Measurements from ENCODE around the gene RPTOR.
"Not testable (repeated sequence)": the region's sequence is repeated elsewhere in the genome, so short reads cannot be mapped to it uniquely, and the experiment has no call there.

Gene RPTOR

DNA sequence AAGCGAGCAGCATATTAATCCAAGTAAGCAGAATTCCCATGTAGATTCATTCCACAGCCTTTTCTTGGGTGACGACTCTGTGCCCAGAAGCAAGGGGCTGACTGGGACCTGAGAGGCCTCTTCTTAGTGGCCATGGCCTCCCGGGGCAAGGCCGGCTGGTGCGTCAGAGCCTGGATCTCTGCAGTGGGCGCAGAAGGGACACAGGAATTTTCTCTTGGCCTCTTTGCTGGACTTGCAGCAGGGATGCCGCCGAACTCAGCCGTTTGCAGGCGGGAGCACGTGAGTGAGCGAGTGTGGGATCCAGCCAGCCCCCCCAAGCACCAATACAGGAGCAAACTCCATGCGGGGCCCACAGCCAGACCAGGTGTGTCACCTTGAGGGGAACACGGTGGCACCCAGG, 151.8 kb downstream of the RPTOR start:
- FAIRE-seq, result no peak

DNA sequence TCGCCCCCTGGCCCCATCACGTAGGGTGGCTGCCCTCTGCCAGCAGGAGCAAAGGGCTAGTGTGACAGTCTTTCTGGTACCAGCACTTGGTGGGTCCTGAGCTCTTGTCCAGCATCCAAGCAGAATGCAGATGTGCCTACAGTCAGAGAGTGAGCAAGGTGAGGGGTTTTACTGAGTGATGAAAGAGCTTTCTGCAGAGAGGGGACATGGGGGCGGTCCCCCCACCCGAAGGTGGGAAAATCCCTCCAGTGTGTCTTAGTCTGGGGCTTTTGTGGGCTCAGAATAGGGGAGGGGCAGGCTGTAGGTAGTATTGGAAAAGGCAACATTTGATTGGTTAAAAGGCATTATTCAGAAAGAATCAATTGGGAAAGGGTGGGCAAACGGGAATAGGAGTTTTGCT, 152.3 kb downstream of the RPTOR start:
- no peak for FAIRE-seq

DNA sequence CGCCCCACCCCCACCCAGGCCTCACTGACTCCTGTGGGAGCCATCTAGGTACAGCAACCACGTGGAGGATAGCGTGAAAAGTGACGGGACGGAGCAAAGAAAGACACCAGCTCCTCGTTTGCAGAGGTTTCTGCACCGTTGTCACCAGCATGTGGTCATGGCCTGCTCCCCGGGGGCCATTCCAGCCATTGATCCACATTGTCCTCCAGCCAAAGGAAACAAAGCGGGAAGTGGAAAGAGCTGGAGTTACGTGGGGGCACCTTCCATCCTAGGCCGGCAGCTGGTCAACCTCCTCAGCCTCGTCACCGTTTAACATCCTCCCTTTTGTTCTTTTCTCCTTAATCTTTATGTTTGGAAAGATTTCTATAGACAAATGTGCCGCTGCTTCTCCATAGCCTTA, 153.7 kb downstream of the RPTOR start:
- no peak for FAIRE-seq

DNA sequence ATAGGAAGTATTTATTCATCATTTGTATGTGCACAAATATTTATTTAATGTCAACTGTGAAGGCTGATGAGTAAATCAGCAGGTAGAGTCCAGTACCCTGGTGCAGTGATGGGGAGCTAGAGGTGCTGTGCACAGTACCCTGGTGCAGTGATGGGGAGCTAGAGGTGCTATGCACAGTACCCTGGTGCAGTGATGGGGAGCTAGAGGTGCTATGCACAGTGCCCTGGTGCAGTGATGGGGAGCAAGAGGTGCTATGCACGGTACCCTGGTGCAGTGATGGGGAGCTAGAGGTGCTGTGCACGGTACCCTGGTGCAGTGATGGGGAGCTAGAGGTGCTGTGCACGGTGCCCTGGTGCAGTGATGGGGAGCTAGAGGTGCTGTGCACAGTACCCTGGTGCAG, 154.6 kb downstream of the RPTOR start:
- FAIRE-seq, result not testable (repeated sequence)

DNA sequence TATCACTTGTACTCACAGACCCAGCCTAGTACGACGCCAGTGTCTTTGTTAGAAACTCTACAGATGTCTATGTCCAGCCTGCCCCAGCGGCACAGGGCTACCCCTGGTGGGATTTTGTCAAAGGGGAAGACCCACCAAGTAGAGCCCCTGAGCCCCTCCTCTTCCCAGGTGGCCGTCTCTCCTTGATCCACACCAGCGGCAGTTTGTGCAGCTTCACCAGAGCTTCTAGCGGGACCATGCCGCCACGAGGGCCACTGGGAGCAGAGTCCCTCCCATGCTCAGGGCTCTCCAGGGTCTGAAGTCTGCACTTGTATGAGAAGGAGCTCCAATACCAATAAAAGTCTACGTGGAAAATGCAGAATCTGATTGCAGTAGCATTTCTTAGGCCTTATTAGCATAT, 157.1 kb downstream of the RPTOR start:
- FAIRE-seq, result no peak

DNA sequence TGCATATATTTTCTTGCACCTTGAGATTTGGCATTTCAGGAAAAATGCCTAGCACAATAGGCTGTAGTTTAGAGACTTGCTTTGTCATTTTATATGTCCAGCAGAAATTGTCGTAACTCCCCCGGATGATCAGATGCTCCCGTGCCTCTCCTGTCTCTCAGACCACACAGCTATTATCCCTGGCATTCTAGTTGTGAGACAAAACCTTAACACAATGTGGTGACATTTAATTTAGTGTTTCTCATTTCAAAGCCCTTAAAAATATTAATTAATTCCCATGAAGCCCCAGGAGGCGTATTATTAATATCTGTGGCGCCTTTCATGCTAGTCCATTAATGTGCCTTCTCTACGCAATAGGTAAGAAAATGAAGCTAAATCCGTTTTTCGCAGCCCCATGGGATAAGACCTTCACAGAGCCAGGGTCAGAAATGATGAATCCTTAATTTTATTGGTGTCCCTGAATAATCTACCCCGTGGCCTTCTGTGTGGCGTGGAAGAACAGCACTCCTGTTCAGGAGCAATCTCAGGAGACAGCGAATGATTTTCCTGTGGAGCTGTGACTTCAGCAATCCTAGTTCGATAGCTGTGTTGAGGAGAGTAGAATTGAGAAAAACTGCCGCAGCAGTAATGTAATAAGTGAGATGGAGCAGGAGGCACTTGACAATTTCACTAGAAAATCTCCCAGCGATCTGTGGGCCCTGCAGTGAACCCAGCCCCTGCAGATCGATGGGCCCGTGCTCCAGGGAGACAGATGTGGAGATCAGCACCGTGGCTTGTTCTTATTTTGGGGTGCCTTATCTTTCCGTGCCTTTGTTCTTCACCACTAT, 157.9 kb downstream of the RPTOR start:
- FAIRE-seq, result no peak

DNA sequence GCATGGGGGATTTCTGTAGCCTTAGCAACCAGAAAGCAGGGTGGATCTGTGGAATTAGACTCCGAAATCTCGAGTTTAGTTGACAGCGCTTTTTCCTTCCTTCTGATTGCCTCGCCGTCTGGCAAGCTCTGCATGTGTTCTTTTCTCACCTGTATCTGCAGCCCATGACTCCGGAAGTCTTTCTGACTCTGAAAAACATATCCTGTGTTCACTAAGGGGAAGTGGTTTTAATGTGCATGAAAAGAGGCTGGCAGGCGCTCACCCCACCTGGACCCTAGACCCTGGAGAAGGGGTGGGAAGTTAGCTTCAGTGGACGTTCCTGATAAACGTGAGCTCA, 158.5 kb downstream of the RPTOR start:
- no peak for FAIRE-seq

DNA sequence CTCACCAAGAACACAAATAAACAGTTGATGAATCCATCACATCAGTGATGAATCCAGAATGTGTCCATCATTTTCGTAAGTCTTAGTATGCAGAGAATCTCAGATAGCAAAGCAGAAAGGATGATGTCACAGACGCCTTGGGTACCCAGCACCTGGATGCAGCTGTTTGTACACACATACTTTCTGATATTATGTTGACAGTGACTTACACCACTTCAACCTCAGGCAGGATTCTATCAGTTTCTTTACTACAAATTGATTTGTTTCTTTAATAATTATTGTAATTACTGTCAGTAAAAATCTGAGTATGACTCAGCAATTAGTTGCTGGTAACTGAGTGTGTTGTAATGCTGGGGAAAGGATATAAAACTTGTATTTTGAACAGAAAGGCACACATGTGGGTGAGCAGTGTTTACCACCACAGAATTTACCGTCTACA, 159.8 kb downstream of the RPTOR start:
- no peak for FAIRE-seq

DNA sequence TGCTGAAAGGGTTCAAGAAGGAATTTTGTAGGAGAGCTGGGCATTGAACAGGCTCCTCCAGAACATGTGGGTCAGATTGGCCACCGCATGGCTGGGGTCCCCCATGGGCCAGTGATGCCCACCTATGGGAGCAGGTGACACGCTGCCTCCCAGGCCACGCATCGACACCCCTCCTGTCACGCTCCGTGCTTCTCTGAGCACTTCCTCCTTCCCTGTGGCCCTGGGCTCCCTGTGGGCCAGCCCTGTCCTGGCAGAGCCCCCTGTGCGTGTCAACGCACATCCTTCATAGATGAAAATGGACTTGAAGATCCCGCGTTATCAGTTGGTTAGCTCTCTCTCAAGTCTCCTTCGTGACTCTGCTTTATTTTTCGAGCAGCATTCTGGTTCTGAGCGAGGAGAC, 160.3 kb downstream of the RPTOR start:
- FAIRE-seq, result no peak

DNA sequence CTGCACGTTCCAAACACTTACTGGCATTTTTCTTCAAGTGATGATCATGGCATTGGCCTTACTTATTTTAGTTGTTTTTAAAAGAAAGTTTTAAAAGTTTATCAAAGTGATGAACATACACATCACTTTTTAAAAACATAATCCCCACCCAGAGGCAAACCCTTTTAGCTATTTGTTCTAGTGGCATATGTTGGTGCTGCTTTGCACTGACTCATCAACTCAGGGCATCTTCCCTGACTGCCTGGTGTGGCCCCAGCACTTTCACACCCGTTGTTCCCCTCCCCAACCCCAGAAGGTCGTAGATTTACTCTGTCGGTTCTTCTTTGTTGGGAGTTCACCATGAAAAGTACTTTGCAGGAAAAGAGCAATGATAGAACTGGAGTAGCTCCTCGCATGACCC, 161.3 kb downstream of the RPTOR start:
- no peak for FAIRE-seq

DNA sequence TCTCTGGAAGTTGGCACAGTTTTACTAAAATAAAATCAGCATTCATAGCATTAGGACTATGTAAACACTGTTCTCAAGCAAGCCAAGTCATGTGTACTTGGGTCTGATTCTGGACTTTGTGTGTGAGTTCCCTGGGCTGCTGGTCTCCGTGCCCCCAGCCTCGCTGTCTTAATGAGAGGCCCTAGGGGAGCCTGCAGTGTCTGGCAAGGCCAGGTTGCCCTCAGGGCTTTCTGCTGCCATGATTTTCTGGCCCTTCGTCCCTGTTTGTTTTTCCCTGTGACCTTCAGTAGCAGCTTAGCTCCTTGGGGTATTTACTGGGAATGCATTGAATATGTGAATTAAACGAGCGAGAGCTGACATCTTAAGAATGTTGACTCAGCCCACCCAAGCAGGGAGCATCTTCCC, 161.8 kb downstream of the RPTOR start:
- FAIRE-seq, result no peak

DNA sequence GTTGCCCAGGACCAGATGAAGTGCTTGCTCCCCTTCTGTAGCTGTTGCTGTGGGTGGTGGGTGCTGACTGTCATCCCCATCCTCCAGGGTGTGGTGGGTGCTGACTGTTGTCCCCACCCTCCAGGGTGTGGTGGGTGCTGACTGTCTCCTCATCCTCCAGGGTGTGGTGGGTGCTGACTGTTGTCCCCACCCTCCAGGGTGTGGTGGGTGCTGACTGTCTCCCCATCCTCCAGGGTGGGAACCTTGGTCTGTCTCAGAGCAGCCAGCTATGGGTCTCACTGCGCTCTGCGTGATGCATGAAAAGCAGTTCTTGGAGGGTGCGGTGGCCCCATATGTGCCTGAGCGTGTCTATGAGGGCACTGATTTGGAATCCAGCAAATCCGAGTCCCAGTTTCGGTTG, 163.8 kb downstream of the RPTOR start:
- no peak for FAIRE-seq

DNA sequence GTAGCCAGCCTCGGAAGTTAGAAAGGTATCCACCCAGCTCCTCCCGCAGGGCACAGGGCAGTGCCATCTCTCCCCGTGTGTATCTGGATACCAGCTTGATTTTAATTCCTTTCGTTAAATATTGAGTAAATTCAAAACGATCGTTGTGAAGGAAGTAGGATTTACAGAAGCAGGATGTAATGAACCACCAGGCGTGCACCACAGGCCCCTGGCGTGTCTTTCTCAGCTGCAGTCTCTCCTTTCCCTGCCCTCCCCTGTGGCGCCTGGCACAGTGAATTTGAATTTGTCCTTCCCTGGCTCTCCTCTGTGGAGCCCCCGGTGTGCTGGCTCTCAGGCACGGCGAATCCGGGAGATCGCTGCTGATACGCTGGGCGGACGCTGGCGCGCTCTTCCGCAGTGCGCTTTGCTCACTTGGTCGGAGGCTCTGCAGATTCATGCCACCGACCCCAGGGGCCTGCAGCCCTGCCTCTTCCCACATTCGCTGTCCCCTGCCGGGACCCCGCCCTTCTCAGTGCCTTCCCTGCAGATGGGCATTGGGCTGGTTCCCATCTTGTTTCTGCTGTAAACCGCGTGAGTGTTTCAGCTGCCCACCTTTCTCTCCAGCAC, 164.6 kb downstream of the RPTOR start:
- FAIRE-seq, result no peak

DNA sequence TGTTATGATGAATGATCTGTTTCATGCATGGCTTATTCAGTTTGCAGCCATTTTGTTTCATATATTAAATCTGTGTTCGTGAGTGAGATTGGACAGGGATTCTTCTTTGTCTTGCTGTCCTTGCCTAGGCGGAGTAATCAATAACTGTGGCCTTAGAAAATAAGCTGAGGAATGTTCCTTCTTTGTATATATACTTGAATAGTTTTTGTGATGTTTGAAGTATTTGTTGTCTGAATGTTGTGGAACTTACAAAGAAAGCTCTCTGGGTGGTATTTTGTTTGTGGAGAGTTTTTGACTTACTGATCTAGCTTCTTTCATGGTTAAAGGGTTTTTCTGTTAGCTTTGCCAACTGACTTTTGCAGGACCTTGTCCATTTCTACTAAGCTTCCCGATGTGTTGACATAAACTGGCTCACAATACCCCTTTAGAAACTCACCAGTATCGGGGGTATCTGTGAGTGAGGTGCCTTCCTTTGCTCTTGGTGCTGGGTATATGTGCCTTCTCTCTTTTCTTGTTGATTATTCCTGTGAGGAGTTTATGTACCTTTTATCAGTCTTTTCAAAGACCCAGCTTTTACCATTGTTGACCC, 166.2 kb downstream of the RPTOR start:
- FAIRE-seq, result no peak

DNA sequence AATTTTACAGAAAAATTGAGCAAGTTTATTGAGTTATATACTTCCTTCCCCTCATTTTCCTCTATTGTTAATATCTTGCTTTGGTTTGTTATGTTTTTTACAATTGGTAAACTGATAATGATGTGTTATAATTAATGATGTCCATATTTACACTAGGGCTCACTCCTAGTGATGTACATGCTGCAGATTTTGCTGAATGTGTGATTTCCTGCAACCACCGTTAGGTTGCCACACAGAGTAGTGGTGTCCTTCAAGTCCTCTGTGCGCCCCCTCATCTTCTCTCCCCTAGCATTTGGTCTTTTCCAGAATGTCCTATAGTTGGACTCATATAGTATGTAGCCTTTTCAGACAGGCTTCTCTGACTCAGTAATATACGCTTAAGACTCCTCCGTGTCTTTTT, 167.5 kb downstream of the RPTOR start:
- FAIRE-seq, result no peak

DNA sequence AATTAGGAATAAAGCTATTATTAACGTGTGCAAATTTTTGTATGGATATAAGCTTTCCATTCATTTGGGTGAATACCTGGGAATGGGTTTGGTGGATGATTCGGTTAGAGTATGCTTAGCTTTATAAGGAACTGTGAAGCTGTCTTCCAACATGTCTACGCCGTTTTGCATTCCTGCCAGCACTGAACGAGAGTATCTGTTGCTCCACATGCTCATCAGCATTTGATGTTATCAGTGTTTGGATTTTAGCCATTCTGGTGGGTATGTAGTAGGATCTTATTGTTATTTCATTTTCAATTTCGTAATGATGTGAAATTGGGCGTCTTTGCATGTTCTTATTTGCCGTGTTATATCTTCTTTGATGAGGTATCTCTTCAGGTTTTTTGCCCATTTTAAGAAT, 168.0 kb downstream of the RPTOR start:
- FAIRE-seq, result no peak

DNA sequence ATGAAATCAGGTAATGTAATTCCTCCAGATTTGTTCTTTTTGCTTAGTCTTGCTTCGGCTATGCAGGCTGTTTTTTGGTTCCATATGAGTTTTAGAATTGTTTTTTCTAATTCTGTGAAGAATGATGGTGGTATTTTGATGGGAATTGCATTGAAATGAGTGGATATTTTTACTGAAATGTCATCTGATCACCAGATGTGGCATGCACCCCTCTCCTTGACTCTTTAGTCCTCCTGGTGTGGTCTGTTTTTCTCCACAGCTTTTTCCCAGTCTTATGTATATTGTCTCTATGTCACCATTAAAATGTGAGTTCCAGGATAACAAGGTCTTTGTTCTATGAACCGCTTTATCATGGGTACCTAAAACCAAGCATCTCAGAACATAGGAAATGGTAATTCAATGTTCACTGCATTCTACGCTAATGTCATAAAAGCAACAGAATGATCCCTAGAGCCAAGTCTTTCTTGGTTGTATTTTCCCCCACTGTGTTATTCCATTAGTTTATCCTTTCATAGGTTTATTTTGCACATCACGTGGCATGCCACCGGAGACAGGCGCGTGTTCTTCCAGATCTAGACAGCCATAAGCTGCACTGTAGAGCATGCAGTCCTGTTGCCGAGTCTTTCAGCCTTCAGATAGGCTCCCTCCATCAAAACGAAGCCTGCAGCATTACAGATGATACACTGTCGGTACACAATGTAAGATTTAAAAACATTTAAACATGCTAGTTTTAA, 172.5 kb downstream of the RPTOR start:
- no peak for FAIRE-seq

DNA sequence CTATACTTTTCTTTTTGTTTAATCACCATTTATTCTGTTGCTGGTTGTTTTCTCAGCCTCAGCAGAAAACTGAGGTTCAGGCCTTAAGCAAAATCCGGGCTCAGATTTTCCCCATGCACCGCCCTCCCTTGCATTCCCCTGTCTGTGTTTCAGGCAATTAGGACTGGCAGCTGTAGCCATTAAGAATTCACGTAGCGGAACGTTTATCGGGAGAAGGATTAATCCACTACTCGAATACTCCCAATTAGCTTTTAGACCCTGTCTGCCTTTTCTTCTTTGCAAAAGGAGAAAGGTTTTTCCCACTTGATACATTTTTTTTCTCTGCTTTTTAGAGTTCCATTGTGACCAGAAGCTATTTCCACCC, 173.1 kb downstream of the RPTOR start:
- no peak for FAIRE-seq

DNA sequence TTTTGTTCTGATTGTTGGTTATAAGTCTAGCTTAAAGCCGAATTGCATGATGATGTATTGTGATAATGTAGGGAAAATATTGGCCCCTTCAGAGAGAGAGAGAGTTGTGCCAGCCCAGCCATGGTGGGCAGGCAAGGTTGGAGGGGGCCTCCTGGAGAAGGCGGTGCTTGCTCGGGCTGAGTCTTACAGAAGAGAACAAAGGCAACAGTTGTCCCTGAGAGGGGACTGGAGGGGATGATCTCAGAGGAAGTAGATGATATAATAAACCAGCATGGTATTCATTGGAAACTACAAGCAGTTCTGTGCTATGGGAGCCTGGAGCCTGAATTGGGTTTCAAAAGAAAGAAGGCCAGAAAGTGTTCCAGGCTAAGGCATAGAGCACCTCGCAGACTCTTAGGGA, 173.8 kb downstream of the RPTOR start:
- no peak for FAIRE-seq

DNA sequence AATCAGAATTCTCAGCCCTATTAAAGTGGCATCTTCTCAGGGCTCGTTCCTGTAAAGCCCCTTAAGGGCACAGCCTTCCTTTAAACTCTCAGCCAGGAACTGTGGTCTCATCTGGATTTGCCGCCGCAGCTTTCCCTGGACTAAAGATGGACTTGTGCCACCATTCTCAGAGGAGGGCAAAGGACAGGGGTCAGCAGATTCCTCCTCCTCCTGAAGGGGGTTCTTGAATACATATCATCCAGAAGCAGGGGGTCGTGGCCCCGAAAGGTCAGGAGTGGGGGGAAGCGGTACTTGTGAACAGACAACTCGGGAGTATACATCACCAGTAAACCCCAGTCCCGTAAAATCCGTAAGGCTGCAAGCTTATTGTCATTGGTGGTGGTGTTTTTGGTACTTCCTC, 174.8 kb downstream of the RPTOR start:
- no peak for FAIRE-seq

DNA sequence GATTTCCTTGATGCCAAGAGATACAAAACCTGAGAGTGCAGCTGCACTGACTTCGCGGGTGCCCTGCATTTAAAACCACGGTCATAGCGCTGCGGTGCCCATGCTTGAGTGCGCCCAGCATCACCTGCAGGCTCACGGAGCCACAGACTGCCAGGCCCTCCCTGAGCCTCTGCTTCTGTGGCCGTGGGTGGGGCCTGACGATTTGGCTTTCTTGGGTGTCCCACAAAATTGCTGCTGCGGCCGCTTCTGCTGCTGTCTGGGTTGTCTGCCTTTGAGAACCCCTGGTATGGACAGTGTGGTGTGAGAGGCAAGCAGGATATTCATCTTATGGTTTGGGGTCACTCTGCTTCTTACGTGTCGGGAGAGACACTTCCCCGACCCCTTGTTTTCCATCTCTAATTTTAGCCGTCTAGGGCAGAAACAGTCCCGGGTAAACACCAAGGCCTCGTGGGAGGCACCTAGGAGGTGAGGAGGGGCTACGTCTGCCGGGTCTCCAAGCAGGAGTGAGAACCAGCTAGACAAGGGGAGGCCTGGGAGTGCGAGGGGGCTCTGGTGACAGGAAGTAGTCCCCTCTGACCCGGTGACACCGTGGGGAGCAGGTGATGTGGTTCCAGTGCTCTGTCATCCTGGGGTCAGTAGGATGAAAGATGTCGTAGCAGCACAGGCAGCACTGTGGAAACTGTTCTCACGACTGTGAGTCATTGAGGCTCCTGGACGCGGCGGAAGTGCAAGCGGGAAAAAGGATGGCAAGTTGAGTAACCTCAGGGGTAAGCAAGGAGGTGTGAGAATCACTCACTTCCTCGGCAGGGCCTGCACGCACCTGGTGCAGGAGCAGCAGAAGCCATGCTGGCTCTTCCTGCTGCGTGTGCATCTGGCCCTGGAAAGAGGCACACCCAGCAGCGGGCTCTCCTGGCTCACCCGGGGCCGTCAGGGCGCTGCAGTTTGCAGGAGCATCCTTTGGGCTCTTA, 176.3 kb downstream of the RPTOR start:
- no peak for FAIRE-seq

DNA sequence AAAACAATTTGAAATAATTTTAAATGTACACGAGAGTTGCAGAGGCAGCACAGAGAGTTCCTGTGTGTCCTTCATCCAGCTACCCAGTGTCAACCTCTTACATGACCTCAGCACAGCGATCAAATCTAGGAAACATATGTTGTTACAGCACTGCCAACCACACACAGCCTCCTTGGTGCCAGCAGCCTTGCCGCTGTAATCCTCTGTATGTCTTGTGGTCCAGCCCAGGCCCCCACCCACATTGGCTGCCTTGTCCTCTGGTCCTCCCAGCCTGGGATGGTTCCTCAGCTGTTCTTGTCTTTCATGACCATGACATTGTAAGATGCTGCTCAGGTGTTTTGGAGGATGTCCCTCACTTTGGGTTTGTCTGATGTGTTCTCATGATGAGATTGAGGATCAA, 178.0 kb downstream of the RPTOR start:
- no peak for FAIRE-seq

DNA sequence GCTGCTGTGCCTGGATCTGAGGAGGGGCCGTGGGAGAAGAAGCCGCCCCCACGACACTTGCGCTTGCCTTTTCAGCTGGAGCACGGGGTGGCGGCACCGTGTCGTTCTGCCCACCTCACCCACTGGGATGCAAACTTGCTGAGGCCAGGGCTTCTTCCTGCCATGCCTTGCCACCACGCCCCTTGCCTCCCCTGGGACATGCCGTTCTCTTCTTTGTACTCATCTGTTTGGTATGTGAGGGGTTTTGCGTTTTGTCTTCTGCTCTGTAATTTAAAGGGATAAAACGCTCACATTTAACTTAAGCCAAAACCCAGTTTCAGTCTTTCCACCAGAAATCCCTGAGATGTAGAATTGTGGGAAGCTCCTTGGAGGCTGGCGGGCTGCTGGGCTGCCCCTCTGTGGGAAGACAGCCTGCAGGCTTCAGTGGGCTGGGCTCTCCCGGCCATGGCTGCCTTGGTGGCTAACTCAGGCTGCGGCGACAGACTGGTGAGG, 180.2 kb downstream of the RPTOR start:
- FAIRE-seq, result no peak

Measured in TTC549 (cell line).